Panc1 (cell line): ENCODE data around the gene STPG4. TPM values are rescaled to one million over a fixed set of nuclear protein-coding genes. Genes with fewer than 3 reads are reported as not detected.
A peak's percentile ranks its signal among the peaks of the same experiment; 100 is the strongest.

ENCODE experiments used
- ATAC-seq: fragments of 200-7000 bp; cut with Tn5 transposase; 2 replicates; pipeline ENCODE4 v1.9.1; 2020; ENCODE audit warnings: mild to moderate bottlenecking, moderate library complexity
- BruUV-seq: library from RNA; stranded (reverse); fragments of 400-500 nt; replicated peaks from 2 replicates; lab custom pipeline; 2021; lab: Mats Ljungman, UMichigan
- CTCF ChIA-PET: fragments of 300-600 bp; sonication (Branson Sonifier 250); formaldehyde crosslinking; loops from one replicate; lab custom pipeline; 2022; ENCODE audit warnings: antibody characterized with exemption; lab: Charles Lee
- POLR2A ChIA-PET: fragments of 300-600 bp; sonication (Branson Sonifier 250); formaldehyde crosslinking; loops from one replicate; lab custom pipeline; 2022; ENCODE audit warnings: antibody characterized with exemption; lab: Charles Lee
- DNase-seq: peaks from one replicate; pipeline ENCODE4 v3.0.0-alpha.2; 2010; ENCODE audit warnings: low read depth, low spot score
- H3K27ac ChIP-seq: 2 replicates; pipeline ENCODE4 v1.5.1; 2011; ENCODE audit warnings: mild to moderate bottlenecking, low read length, inconsistent platforms
- H3K27me3 ChIP-seq: fragments of 200-500 bp; sonication (Bioruptor generic); 2 replicates; pipeline ENCODE4 v1.6.0; 2014; ENCODE audit warnings: low read length, inconsistent platforms; ENCODE audit not compliant: control insufficient read depth, insufficient read depth
- H3K36me3 ChIP-seq: fragments of 200-500 bp; sonication (Bioruptor generic); 2 replicates; pipeline ENCODE4 v1.5.1; 2014; ENCODE audit warnings: inconsistent platforms, mild to moderate bottlenecking, low read length, moderate library complexity; ENCODE audit not compliant: control insufficient read depth, insufficient read depth
- H3K4me1 ChIP-seq: 2 replicates; pipeline ENCODE4 v1.5.1; 2011; ENCODE audit warnings: inconsistent platforms, mild to moderate bottlenecking, low read length, moderate library complexity; ENCODE audit not compliant: control insufficient read depth, insufficient read depth
- H3K4me3 ChIP-seq, 2 experiments: 2 replicates each; pipeline ENCODE4 v1.5.1; 2011 to 2012; ENCODE audit warnings: low read depth in 2 of 2, low read length in 2 of 2, mild to moderate bottlenecking in 2 of 2, inconsistent platforms in 1 of 2, moderate library complexity in 1 of 2
- H3K9me3 ChIP-seq: fragments of 200-500 bp; sonication (Bioruptor generic); 2 replicates; pipeline ENCODE4 v1.5.1; 2014; ENCODE audit warnings: low read depth, mild to moderate bottlenecking, inconsistent platforms, low read length, moderate library complexity; ENCODE audit not compliant: control insufficient read depth, insufficient read depth
- POLR2AphosphoS5 ChIP-seq: IDR thresholded peaks from 2 replicates; pipeline ENCODE4 v1.6.1; 2012; ENCODE audit warnings: mild to moderate bottlenecking, low read depth, low read length, moderate library complexity
- SIN3A ChIP-seq: IDR thresholded peaks from 2 replicates; pipeline ENCODE4 v1.6.1; 2012; ENCODE audit warnings: low read depth, mild to moderate bottlenecking, low read length, moderate library complexity, borderline replicate concordance; ENCODE audit not compliant: insufficient read depth
- TCF7L2 ChIP-seq: IDR thresholded peaks from 2 replicates; pipeline ENCODE4 v1.6.1; 2011; ENCODE audit warnings: mild to moderate bottlenecking, low read depth, low read length, inconsistent platforms
- in situ Hi-C: cut with HindIII; loops from 2 replicates; pipeline ENCODE4 v1.10.0; 2016; ENCODE audit warnings: low sequenced_read_pairs, low pct_unique_long_range_greater_than_20kb
- intact Hi-C: fragments of 100-400 bp; cut with micrococcal nuclease; formaldehyde crosslinking; loops from one replicate; pipeline ENCODE4 v1.10.0; 2022; ENCODE audit not compliant: unreplicated experiment
- total RNA-seq: library from RNA; stranded (reverse); gene quantifications from one replicate; pipeline ENCODE4 v1.2.1, GENCODE V29; 2021; ENCODE audit not compliant: unreplicated experiment
- TF ChIP-seq, protein P1 (sequence below): fragments of 450-650 bp; IDR thresholded peaks from 2 replicates; pipeline ENCODE4 v1.5.1; 2017; ENCODE audit warnings: mild to moderate bottlenecking
- TF ChIP-seq, protein P2 (sequence below), 2 experiments: IDR thresholded peaks; 2 replicates each; pipeline ENCODE4 v1.6.1; 2011 to 2012; ENCODE audit warnings: low read depth in 2 of 2, control low read depth in 1 of 2, low read length in 1 of 2, mild to moderate bottlenecking in 1 of 2, moderate library complexity in 1 of 2; ENCODE audit not compliant: insufficient read depth in 1 of 2

The STPG4 gene
- total RNA-seq, 1 experiment from 2014 or later = 0.36 TPM

DNA sequence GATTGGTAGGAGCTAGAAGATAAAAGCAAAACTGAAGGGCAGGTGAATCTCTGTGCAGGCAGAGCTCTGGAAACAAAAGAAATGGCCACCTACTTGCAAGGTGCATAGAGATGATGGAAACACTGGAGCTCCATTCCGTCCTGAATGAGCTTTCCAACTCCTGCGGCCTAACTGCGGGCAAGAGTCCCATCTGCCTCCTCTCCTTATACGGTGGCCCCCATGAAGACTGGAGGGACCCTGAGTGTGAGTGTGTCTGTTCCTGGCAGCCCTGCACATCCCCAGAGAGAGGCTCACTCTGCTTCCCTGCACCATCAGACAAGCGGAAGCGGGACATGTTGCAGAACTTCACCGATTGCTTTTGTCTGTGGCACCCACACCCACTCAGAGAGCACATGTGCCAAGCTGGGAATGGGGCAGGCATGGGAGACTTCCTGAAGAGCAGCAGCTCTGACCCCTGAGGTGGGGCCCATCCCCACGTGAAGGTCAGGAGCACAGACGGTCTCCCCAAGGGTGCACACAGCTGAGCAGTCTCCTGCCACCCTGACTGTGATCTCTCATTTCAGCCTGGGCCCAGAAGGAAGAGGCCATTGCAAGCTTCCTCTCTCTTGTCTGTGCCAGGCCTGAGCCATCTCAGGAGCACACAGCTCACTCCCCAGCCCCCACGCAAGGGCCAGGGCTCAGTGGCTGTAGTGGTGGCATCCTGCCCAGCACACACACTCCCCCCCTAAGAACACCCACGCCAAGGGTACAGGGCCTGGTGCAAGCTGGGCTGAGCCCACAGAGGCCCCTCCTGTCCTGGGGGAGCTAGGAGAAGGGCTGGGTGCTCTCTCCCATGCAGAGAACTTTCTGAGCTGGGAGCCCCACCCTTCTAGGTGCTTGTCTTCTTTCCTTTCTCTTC, 75.3 kb downstream of the STPG4 start:
- ATAC-seq (no peak), DNase-seq (no peak)
- ChIA-PET POLR2A (no interaction called here), CTCF (interaction anchor here (1.0 kb wide), 1 partner anchor 92 kb away, joined by 3 read pairs; no protein-coding TSS in a partner anchor)
- Histone ChIP-seq H3K4me1 (peaks cover 34% of the 10 kb centered on the region), H3K9me3 (no peaks in the 10 kb centered on the region), H3K27me3 (no peaks in the 10 kb centered on the region), H3K27ac (0 out of 2 replicates have a peak overlapping the region, but pooled peaks have one; percentile 34), H3K4me3 (no peak overlapping the region), H3K36me3 (no peaks in the 10 kb centered on the region)
- no TSS peak for BruUV-seq
- intact Hi-C loops (no loop called here), in situ Hi-C loops (no loop called here)
- TF ChIP-seq TCF7L2 (no peak), POLR2AphosphoS5 (no peak), SIN3A (no peak)
- TF ChIP-seq, protein P1, sequence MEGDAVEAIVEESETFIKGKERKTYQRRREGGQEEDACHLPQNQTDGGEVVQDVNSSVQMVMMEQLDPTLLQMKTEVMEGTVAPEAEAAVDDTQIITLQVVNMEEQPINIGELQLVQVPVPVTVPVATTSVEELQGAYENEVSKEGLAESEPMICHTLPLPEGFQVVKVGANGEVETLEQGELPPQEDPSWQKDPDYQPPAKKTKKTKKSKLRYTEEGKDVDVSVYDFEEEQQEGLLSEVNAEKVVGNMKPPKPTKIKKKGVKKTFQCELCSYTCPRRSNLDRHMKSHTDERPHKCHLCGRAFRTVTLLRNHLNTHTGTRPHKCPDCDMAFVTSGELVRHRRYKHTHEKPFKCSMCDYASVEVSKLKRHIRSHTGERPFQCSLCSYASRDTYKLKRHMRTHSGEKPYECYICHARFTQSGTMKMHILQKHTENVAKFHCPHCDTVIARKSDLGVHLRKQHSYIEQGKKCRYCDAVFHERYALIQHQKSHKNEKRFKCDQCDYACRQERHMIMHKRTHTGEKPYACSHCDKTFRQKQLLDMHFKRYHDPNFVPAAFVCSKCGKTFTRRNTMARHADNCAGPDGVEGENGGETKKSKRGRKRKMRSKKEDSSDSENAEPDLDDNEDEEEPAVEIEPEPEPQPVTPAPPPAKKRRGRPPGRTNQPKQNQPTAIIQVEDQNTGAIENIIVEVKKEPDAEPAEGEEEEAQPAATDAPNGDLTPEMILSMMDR = no peak
- TF ChIP-seq, protein P2, sequence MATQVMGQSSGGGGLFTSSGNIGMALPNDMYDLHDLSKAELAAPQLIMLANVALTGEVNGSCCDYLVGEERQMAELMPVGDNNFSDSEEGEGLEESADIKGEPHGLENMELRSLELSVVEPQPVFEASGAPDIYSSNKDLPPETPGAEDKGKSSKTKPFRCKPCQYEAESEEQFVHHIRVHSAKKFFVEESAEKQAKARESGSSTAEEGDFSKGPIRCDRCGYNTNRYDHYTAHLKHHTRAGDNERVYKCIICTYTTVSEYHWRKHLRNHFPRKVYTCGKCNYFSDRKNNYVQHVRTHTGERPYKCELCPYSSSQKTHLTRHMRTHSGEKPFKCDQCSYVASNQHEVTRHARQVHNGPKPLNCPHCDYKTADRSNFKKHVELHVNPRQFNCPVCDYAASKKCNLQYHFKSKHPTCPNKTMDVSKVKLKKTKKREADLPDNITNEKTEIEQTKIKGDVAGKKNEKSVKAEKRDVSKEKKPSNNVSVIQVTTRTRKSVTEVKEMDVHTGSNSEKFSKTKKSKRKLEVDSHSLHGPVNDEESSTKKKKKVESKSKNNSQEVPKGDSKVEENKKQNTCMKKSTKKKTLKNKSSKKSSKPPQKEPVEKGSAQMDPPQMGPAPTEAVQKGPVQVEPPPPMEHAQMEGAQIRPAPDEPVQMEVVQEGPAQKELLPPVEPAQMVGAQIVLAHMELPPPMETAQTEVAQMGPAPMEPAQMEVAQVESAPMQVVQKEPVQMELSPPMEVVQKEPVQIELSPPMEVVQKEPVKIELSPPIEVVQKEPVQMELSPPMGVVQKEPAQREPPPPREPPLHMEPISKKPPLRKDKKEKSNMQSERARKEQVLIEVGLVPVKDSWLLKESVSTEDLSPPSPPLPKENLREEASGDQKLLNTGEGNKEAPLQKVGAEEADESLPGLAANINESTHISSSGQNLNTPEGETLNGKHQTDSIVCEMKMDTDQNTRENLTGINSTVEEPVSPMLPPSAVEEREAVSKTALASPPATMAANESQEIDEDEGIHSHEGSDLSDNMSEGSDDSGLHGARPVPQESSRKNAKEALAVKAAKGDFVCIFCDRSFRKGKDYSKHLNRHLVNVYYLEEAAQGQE (IDR thresholded peaks at IDR 0.05; ENCODE audit: insufficient read depth in 1 of 2, low read depth in 2 of 2, low read length in 1 of 2) = no peak

DNA sequence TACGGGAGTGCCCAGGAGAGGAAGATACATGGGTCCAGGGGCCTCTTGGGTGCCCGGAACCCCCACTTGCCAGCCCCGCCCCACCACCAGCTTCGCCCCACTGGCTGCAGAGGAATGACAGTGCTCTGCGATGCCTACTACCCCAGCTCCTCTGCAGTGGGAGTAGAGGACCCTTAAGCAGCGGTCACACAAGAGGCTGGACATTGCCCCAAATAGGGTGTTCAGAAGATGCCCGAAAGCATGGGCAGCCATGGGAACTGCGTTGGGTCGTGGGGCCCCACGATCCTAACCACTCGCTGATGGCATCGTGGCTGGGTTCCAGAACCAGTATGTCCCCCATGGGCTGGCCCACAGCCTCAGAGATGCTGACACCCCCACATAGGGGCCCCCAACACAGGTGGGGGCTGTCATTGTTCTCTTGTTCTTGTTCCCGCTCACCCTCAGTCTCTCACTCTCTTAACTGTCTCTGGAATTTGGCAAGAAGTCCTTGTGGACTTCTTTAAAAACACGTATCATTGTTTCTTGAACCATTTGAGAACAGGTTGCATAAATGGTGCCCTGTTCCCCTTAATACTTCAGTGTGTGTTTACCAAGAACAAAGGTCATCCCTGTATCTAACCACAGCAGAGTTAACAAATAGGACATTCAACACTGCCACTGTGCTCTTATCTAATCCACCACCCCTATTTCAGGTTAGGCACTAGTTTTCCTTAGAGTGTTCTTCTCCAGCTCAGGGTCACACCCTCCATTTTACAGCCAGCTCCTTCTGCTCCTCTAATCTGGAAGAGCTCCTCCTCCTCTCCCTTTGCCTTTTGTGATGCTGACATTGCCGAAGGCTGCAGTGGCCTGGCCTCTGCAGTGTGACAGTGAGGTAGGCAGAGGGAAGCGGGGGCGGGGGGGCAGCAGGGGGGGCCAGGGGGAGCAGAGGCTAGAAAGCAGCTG, 76.3 kb downstream of the STPG4 start:
- H3K4me3 ChIP-seq = no peak overlapping the region
- H3K9me3 ChIP-seq = no peaks in the 10 kb centered on the region
- in situ Hi-C loops (no loop called here), intact Hi-C loops (no loop called here)
- peaks cover 34% of the 10 kb centered on the region for H3K4me1 ChIP-seq
- ChIA-PET POLR2A (no interaction called here), CTCF (interaction anchor here (1.0 kb wide), 1 partner anchor 91 kb away, joined by 3 read pairs; no protein-coding TSS in a partner anchor)
- no TSS peak for BruUV-seq
- DNase-seq (no peak), ATAC-seq (no peak)
- TF ChIP-seq POLR2AphosphoS5 (no peak), SIN3A (no peak), TCF7L2 (no peak)
- TF ChIP-seq, protein P1 = no peak
- TF ChIP-seq, protein P2 (IDR thresholded peaks at IDR 0.05; ENCODE audit: insufficient read depth in 1 of 2, low read depth in 2 of 2, low read length in 1 of 2) = no peak
- H3K27ac ChIP-seq = peak overlapping the region; percentile 48; the same call in 1 of the 2 replicates
- H3K36me3 ChIP-seq = no peaks in the 10 kb centered on the region
- no peaks in the 10 kb centered on the region for H3K27me3 ChIP-seq
